Skeletal muscle satellite cell (primary cell): ENCODE data around the gene ARHGAP30.

Source experiments
- H3K27me3 ChIP-seq: 2 replicates; pipeline ENCODE4 v1.7.0; 2013; ENCODE audit warnings: low read length; ENCODE audit not compliant: control insufficient read depth, insufficient read depth
- H3K36me3 ChIP-seq: 2 replicates; pipeline ENCODE4 v1.7.0; 2013; ENCODE audit warnings: mild to moderate bottlenecking, control low read depth, low read length; ENCODE audit not compliant: insufficient read depth
- H3K4me1 ChIP-seq: 2 replicates; pipeline ENCODE4 v1.7.0; 2013; ENCODE audit warnings: low read length; ENCODE audit not compliant: control insufficient read depth, insufficient read depth
- H3K4me2 ChIP-seq: 2 replicates; pipeline ENCODE4 v1.7.0; 2013; ENCODE audit warnings: mild to moderate bottlenecking, low read length
- H3K4me3 ChIP-seq: 2 replicates; pipeline ENCODE4 v1.7.0; 2013; ENCODE audit warnings: low read length
- H3K9ac ChIP-seq: 2 replicates; pipeline ENCODE4 v1.7.0; 2013; ENCODE audit warnings: mild to moderate bottlenecking, low read depth, low read length, moderate library complexity
- H3K9me3 ChIP-seq: replicated peaks from 2 replicates; pipeline ENCODE4 v1.7.0; 2013; ENCODE audit warnings: mild to moderate bottlenecking, control low read depth, low read length

ARHGAP30 gene

DNA sequence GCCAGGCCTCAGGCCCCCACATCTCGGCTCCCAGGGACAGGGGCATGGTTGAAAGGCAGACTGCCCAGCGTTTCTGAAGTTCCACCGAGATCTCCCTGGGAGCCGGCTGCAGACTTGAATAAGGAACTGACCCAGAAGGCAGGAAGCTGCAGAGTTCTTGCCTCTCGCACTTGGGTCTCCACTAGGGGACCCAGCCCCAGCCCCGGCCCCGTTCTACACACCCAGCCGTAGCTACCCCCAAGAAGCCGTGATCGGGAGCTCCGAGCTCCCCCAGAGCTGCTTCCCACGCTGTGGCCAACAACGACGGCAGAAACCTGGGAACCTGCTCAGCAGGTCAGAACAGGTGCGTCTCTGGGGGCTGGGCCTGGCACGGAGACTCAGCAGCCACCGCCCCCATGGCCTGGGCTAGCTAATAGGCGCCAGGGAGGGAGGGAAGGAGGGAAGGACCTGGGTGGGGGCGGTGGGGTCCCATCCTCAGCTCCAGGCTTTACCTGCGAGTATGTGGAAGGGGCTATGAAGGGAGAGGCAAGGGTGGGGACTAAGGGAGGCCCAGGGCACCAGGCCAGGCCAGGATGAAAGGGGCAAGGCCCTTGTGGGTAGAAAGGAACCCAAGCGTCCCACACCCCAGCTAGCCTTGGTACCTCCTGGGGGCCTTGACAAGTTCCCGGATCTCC is 19.7 kb upstream of the ARHGAP30 start, which contains the start of gene NECTIN4:
NECTIN4 (minus strand) TSS at position 308 of the 674 bp plus-strand sequence; CDS start at position 46, 262 bp downstream.
- H3K9ac ChIP-seq: no peak within 1 kb of the TSS
- H3K9me3 ChIP-seq: no peaks in the 10 kb centered on the region
- no peak within 1 kb of the TSS for H3K4me2 ChIP-seq
- H3K27me3 ChIP-seq: no peaks in the 10 kb centered on the region
- no peaks in the 10 kb centered on the region for H3K36me3 ChIP-seq
- H3K4me1 ChIP-seq: peaks cover 41% of the 10 kb centered on the region
- H3K4me3 ChIP-seq: no peak within 1 kb of the TSS

DNA sequence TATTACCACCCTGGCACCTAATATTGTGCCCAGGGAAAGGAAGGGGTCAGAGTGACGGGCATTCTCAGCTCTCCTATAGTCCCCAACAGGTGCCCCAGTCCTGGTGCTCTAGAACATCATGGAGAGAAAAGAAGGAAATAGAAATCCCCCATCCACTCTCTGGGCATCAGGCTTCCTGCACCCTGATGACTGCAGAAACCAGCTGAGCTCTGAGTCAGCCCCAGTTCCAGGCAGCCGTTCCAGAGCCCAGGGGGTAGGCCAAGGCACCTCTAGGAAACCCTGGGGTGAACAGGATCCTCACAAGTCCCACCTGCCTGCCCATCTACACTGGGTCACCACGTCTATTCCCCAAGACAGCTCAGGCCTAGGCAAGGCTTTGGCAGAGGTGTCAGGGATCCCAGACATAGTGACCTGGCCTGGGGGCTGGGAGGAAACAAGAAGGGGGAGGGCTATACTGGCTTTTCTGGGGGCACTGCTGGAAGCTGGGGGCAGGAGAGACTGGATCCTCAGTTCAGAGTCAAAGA is 19.0 kb upstream of the ARHGAP30 start:
- Histone ChIP-seq H3K4me3 (no peak overlapping the region), H3K9ac (no peak overlapping the region), H3K36me3 (no peaks in the 10 kb centered on the region), H3K9me3 (no peaks in the 10 kb centered on the region), H3K4me1 (peaks cover 48% of the 10 kb centered on the region), H3K4me2 (no peak overlapping the region), H3K27me3 (no peaks in the 10 kb centered on the region)

DNA sequence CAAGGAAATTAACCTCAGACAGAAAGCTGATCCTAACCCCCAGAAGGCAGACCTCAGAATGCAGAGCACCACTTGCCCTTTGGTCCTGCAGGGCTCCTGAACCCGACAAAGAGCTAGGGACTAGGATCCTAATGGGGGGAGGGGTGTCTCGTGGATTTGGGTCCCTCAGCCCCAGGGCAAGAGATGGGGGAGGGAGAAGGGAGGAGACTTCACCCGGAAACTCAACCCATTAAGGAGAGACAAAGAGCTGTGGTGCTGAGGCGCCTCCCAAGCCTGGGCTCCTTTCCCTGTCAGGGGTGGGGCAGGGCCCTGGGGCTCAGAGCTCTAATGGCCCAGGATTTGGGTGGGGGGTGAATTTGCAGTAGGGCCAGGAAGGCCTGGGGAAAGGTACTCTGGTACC is 16.8 kb upstream of the ARHGAP30 start:
- Histone ChIP-seq H3K4me3 (no peak overlapping the region), H3K9ac (no peak overlapping the region), H3K4me1 (peaks cover 44% of the 10 kb centered on the region), H3K9me3 (no peaks in the 10 kb centered on the region), H3K27me3 (no peaks in the 10 kb centered on the region), H3K36me3 (no peaks in the 10 kb centered on the region), H3K4me2 (no peak overlapping the region)

DNA sequence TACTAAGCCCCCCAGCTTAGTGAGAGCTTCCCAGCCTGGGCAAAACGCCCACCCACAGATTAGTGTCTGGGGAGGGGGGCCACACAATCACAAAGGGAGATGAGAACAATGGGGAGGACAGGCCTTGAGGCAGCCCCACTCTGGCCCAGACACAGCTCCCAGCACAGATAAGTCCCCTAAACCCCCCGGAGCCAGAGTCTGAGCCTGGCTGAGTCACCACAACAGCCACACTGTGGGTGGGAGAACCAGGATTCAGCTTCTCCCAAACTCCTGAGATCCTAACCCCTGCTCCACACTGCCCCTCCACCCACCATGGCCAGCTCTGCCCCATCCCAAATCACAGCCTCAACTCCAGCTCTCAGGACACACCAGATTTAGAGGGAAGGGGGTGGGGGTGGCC is 15.5 kb upstream of the ARHGAP30 start:
- Histone ChIP-seq H3K4me3 (no peak overlapping the region), H3K9me3 (no peaks in the 10 kb centered on the region), H3K36me3 (no peaks in the 10 kb centered on the region), H3K4me1 (peaks cover 56% of the 10 kb centered on the region), H3K9ac (peak overlapping the region; percentile 3), H3K27me3 (no peaks in the 10 kb centered on the region), H3K4me2 (no peak overlapping the region)

DNA sequence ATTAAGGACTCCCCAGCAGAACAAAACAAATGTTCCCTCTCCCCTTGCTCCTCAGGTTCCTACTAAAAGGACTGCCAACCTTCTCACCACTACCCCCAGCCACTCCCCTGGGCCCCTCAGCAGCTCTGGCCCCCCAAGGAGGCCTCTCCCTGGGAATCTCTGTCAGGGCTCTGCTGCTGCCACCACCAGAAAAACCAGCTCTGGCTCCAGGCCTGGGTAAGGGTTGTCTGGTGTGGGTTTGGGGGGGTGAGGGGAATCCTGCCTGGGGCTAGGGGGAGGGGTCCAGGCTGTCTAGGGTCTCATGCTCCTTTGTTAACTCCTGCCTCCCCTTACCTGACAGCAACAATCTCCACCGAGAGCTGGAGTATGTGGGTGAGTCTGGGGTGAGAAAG is 14.9 kb upstream of the ARHGAP30 start:
- Histone ChIP-seq H3K4me2 (no peak overlapping the region), H3K4me3 (no peak overlapping the region), H3K4me1 (peaks cover 56% of the 10 kb centered on the region), H3K36me3 (no peaks in the 10 kb centered on the region), H3K9me3 (no peaks in the 10 kb centered on the region), H3K9ac (no peak overlapping the region), H3K27me3 (no peaks in the 10 kb centered on the region)

DNA sequence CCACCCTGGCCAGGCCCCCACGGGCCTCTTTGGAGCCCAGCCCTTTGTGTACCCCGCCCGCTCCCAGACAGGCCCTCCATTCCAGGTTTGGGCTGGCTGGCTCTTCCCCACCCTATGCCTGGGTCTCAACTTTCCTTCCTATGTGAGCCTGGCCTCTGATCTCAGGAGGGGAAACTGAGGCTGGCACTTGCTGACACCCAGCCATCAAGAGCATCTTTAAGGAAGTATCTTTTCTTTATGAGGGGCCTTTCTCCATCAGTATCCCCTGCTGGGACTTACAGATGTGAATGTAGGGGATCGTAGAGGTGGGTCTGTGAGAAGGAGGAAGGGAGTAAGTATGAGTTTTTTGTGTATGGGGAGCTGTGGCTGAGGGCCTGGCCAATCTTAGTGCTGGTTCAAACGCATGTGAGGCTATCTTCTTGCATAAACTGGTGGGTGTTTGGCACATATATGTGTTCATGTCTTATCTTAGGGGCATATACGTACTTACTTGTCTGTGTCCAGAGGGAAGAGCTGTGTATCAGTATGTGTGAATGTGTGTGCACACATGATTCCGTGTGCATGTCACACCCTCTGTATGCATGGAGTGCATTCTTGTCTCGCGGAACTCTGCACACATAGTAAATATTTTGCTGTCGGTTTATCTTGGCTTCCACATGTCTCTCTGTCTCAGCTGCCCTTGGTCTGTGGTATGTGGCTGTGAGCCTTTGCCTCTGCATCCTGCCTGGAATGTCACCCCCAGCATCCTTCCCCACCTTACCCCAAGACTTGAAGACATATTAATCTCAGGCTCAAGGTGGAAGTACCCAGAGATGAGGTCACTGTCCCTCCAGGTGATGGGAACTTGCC is 14.3 kb upstream of the ARHGAP30 start:
- Histone ChIP-seq H3K4me3 (no peak overlapping the region), H3K4me2 (peak overlapping the region; percentile 39), H3K27me3 (no peaks in the 10 kb centered on the region), H3K9me3 (no peaks in the 10 kb centered on the region), H3K4me1 (peaks cover 55% of the 10 kb centered on the region), H3K36me3 (no peaks in the 10 kb centered on the region), H3K9ac (peak overlapping the region; percentile 33)

DNA sequence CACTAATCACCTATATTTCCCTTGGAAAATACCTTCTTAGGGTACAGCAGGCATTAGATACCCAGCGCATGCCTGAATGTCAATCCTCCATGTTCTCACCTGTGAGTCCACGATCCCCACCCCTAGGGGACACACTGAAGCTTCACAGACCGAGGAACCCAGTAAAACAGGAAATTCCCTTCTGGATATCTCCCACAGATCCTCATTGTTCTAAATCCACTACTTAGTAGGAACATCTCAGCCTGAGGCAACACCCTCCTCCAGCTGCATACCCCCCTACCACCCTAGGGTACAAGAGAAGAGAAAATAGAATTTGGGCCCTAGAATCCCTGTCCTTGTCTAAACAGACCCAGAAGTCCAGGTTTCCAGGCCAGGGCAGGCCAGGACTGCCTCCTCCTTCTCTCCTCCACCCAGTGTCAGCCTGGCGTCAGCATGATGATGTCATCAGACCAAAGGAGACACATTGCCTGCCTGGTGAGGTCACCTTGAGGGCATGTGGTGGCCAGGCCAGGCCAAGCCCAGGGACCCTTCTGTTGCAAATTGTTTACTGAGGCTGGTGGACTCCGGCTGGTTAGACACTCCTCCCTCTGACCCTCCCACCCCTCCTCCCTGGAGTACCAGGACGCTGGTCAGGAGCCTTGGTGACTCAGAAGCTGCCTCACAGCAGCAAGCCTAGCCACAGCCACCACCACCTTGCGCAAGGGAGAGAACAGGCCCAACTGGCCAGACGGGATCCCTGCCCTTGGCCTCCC is 13.5 kb upstream of the ARHGAP30 start:
- peaks cover 47% of the 10 kb centered on the region for H3K4me1 ChIP-seq
- peak overlapping the region; percentile 39 for H3K4me2 ChIP-seq
- no peak overlapping the region for H3K4me3 ChIP-seq
- H3K9ac ChIP-seq: peak overlapping the region; percentile 53
- H3K36me3 ChIP-seq: no peaks in the 10 kb centered on the region
- no peaks in the 10 kb centered on the region for H3K27me3 ChIP-seq
- H3K9me3 ChIP-seq: no peaks in the 10 kb centered on the region

DNA sequence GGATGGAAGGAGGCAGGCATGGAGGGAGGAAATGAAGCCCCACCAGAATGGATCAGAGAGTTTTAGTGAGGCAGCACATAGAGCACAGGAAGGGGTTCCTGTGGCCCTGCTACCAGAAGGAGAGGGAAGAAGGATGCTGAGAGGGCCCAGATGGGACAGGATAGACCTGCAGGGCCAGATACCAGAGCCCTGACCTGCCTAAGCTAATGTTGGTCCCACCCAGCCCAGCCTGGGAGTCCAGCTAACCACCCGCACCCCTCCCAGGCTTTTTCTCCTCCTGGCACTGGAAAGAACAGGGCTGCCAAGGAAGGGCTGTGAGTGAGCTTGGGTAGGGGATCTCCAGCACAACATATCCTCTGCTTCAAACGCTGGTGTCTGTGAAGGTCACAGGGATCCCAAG is 12.8 kb upstream of the ARHGAP30 start:
- H3K27me3 ChIP-seq: no peaks in the 10 kb centered on the region
- H3K9ac ChIP-seq: no peak overlapping the region
- H3K4me1 ChIP-seq: peaks cover 46% of the 10 kb centered on the region

DNA sequence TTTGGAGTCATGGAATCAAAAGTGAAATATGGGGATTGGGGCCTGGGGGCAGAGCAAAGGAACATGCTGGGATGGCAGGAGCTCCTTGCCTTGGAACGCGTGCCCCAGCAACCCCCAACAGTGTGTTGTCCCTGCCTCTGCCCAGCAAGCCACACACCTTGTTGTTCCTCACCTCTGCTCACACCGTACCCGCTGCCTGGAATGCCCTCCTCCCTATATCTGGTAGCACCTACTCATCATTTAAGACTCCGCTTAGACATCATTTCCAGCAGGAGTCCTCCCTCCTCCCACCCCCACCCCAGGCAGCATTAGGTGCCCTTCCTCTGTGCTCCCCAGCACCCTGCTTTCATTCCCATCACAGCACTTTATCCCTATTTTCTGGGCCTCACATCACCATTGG is 11.8 kb upstream of the ARHGAP30 start:
- Histone ChIP-seq H3K9me3 (no peaks in the 10 kb centered on the region), H3K4me1 (peaks cover 46% of the 10 kb centered on the region), H3K4me3 (no peak overlapping the region), H3K36me3 (no peaks in the 10 kb centered on the region), H3K4me2 (no peak overlapping the region), H3K27me3 (peaks cover 2% of the 10 kb centered on the region), H3K9ac (no peak overlapping the region)

More for the DNA sequence above, 12.8 kb upstream of the ARHGAP30 start:
- no peak overlapping the region for H3K4me3 ChIP-seq
- H3K4me2 ChIP-seq: no peak overlapping the region
- no peaks in the 10 kb centered on the region for H3K36me3 ChIP-seq
- H3K9me3 ChIP-seq: no peaks in the 10 kb centered on the region

DNA sequence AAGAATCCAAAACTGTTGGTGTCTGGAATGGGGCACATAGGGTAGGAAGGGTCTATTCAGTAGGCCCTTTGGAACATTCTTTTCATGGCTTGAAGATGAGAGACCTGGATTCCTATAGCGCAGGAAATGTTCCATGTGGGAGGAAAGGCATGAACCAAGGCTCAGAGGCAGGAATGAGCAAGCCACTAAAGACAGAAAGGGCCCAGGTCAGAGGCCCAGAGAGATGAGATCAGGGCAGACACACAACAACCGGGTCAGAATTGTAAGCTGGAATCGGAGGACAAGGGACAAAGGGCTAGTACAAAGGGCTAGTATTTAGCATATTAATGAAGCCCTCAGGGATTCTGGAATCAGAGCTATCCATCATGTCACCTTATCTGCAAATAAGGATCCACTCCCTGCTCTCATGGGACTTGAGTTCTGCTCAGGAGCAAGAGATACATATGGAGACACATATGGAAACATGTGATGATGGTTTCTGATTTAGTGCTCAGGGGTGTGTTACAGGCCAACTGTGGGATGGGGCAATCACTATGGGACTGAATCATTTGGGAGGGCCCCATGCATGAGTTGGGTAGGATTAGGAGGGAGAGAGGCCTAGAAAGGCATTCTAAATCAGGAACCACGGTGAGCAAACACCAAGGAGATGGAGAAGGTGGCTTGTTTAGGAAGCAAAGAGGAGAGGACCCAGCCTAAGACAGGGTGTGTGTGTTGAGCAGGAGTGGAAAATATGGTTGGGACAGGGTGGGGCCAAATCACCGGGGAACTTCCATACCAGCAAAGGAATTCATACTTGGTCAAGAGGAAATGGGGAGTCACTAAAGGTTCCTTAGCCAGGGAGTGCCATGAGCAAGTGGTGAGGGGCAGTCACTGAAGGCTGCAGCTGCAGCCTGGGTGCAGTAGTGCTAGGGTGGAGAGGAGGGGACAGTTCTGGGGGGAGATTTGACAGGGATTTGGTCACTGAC is 11.0 kb upstream of the ARHGAP30 start:
- H3K36me3 ChIP-seq: no peaks in the 10 kb centered on the region
- no peak overlapping the region for H3K4me3 ChIP-seq

More for the DNA sequence above, 11.0 kb upstream of the ARHGAP30 start:
- Histone ChIP-seq H3K4me2 (no peak overlapping the region), H3K9ac (no peak overlapping the region), H3K27me3 (peaks cover 2% of the 10 kb centered on the region), H3K9me3 (no peaks in the 10 kb centered on the region), H3K4me1 (peaks cover 46% of the 10 kb centered on the region)
